HG02759 (cell line): ENCODE results near the gene UFC1.
A peak's percentile ranks its signal among the peaks of the same experiment; 100 is the strongest.

Experiments
- ATAC-seq: cut with Tn5 transposase; IDR thresholded peaks from one replicate; pipeline ENCODE4 v1.9.1; 2021; ENCODE audit warnings: mild to moderate bottlenecking, moderate library complexity; ENCODE audit not compliant: unreplicated experiment

The UFC1 gene

GRCh38 chr1:161166669-161167548 lies 13.1 kb downstream of the UFC1 start:
- ATAC-seq, result peak; percentile 2

DNA sequence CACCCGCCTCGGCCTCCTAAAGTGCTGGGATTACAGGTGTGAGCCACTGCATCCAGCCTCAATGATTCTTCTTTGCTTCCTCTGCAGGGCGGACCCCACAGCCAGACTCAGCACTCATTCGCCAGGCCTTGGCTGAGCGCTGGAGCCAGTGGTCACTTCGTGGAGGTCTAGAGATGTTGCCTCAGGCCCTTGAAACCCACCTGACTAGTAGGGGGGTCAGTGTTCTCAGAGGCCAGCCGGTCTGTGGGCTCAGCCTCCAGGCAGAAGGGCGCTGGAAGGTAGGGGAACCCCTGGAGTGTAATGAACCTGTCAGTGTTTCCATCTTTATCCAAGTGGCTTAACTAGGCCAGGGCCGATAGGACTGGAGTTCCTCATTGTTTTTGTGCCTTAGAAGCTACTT lies 15.1 kb downstream of the UFC1 start:
- no peak for ATAC-seq

DNA sequence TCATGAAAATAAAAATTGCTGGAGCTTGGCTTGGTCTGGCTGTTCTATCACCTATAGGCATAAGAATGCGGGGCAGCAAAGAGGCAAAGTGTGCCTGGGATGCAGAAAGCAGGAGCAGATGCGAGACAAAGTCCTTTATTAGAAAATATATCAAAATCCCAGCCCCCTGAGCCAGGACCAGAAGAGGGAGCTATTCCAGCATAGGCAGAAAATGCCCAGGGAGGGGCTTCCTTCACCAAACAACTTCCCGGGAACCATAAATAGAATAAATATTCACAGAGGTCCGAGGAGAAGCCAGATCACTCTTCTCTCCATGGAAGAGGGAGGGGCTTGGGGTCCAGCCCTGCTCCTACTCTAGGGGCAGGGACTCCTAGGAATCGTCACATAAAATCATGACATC lies 17.4 kb downstream of the UFC1 start:
- ATAC-seq, result no peak

DNA sequence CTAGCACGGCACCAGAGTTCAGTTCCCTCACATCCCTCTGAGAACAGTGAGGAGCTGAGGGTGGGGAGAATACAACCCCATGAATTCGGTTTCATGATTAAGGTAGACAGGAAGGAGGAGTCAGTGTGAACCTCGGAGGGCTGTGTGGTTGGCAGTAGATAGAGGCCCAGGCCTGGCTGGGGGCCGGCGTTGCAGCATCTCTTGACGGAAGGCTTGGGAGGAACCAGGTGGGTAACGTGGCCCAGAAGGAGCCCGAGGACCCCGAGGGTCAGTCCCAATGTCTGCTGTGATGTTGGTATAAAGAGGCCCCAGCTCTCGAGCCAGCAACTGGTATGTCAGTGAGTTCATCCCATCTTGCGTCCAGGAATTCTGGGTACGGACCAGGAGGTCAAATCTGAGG lies 17.9 kb downstream of the UFC1 start:
- ATAC-seq, result no peak

DNA sequence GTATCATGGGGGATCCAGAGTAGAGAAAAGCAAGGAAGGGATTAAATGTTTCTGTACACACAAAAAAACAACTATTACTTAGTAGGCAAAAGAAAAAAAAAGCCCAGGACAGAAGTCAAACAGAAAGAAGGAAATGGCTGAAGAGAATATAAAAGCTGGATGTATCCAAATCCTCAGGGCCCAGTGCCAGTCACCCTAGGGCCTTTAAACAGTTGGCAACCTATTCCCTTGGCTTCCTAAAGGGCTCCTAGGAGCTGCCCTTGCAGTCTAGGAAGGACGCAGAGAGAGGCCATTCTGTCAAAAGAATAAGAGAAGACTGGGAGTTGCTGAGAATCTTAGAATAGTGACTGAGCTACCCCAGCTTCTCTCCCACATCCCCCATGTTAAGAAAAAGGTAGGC lies 18.6 kb downstream of the UFC1 start:
- ATAC-seq, result no peak

- no peak for ATAC-seq
These were observed 19.1 kb downstream of the UFC1 start for GRCh38 chr1:161172776-161173376.

- ATAC-seq, result no peak
These were observed 19.9 kb downstream of the UFC1 start for GRCh38 chr1:161173711-161174110.

DNA sequence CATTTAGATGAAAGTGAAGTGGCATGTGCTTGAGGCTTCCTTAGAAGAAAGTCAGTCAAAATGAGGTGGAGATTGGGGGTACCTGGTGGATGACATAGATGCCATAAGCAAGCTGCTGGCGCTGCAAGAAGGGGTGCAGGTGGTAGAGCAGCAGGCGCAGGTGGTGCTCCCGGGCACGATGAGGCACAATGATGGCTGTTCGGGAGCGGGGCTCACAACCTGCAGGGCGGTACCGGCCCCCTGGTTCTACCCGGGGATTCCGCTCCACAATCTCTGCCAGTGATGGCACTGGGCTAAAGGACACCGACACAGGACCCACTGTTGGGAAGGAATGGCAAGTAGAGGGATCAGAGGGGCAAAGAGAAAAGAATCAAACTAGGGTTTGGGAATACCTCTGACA lies 21.1 kb downstream of the UFC1 start:
- ATAC-seq, result no peak

- no peak for ATAC-seq
These were observed 22.1 kb downstream of the UFC1 start for GRCh38 chr1:161175771-161176453.

DNA sequence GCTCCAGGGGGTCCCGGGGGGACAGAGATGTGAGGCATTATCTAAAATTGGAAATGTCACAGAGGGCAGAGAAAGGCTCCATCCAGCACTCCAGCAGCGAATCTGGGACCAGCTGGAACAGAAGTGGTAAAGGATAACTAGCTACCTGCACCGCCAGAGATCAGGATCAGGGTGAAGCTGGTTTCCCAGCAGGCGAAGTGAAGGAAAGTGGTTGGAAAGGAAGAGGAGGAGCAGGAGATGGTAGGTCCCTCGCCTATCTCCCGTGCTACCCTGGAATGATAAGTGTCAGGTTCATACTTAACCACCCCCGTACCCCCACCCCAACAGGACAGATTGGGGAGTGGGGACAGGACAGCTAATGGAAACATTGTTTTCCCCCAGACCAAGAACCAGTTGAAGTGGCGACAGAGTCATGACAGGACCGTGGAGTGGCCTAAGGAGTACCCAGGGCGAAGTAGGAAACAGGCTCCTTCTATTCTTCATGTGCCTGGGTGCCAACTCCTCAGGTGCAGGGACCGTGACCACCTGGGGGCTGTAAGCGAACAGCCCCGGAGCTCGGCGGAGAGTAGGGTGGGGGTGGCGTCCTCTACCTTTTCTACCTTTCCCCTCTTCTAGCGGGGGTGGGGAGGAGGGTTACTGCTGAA lies 22.8 kb downstream of the UFC1 start:
- no peak for ATAC-seq

- ATAC-seq, result peak; percentile 90
These were observed 23.5 kb downstream of the UFC1 start, which contains the start of gene B4GALT3 for GRCh38 chr1:161177112-161177935. Gene B4GALT3, minus strand, starts transcription at chr1:161177507. Its CDS starts 1,447 bp downstream, at chr1:161176060.

- no peak for ATAC-seq
These were observed 24.1 kb downstream of the UFC1 start for GRCh38 chr1:161177936-161178244.

- ATAC-seq, result no peak
These were observed 25.9 kb downstream of the UFC1 start for GRCh38 chr1:161179698-161180097.

GRCh38 chr1:161180639-161181038 lies 26.9 kb downstream of the UFC1 start:
- ATAC-seq, result no peak

DNA sequence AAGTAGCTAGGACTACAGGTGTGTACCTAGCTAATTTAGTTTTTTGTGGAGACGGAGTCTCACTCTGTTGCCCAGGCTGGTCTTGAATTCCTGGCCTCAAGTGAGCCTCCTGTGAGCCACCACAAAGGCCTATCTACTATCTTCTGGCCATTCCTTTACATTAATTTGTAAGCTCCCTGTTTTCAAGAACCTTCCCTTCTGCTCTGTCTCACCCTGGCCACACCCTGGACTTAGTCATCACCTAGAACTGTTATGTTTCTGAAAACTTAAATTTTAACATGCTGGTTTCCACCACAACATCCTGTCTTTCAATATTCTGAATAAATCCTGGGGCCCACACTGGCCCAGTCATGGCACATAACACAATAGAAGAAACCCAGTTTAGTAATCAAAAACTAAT lies 28.4 kb downstream of the UFC1 start:
- peak; percentile 40 for ATAC-seq

DNA sequence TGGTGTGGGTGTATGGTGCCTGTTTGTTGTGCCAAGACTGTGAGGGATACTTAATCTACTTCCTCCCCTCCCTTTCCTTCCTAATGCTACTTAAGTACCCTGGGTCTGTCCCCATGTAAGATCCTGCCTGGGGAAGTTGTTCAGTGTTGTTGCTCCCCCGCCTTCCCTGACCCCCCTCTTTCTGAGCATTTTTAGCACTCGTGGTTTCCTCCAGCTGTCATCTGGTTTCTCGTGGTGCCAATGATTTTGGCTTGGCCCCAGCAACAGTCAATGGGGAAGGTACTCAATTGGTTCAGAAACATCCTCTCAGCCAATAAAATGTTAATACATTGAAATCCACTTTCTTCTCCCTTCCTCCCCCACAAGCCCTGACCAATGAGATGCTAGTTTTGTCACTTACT lies 31.5 kb downstream of the UFC1 start:
- peak; percentile 71 for ATAC-seq

DNA sequence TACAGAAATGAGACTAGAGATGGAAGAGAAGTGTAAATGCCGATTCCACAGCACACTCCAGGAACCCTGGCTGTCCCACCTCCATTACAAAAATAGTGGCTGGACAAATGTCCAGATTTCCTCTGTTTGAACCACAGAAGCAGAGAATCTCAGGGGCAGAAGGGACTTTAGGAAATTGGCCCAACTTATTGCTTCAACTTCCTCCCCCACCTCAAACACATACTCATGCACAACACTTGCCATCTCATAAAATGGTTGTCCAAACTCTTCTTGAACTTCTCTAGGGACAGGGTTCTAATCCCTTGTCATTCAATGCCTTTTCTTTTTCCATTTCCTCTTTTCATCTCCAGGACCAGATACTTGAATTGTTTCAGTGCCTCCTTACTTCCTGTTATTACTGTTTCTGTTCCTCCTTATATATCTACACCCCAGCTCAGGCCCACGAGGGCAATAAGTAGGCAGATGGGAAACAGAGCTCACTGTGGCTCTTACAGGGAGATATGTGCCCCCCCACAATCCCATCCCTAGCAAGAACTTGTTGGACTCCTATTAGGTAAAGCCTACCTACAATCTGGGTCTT lies 32.0 kb downstream of the UFC1 start:
- peak; percentile 30 for ATAC-seq

GRCh38 chr1:161187311-161187710 lies 33.5 kb downstream of the UFC1 start:
- no peak for ATAC-seq

- ATAC-seq, result no peak
These were observed 34.6 kb downstream of the UFC1 start for GRCh38 chr1:161188381-161188780.

GRCh38 chr1:161189036-161189435 lies 35.3 kb downstream of the UFC1 start:
- ATAC-seq, result no peak
